ENCODE measurements around the gene L3MBTL1.
A peak's percentile ranks its signal among the peaks of the same experiment; 100 is the strongest.

L3MBTL1 gene

DNA sequence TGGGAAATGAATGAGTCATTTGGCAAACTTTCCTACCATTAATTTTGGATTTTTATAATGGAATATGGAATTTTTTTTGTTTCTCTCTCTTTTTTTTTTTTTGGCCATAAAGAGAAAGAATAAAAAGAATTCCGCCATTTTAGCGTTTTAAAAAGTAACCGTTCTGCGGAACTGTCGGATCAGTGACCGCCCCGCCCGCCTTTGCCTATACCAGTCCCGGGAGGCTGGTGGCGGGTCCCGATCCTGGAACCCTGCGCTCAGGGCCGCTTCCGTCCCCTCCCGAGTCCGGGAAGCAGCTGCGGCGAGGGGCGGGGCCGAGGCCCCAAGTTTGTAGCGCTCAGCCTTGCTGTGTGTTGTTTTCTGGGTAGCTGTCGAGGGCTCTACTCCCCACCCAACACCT is 609 bp downstream of the L3MBTL1 start:
- DNase-seq: no peak

DNA sequence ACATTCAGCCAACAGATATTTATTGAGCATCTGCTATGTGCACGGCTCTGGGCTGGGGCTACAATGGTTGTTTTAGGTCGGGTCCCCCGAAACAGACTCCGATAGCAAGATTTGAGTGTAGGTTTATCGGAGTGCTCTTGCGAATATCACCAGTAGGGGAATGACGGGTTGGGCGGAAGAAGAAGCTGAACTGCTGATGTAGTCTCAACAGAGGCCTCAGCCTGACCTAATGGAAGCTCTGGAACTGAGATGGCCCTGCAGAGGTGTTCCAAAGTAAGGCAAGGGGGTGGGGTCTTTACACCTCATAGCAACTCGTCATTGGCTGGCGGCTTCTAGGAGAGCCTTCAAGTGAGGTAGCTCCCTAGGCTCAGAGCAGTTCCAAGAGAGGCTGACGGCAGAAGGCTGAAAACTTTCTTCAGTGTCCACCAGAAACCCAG is 1.1 kb downstream of the L3MBTL1 start:
- no peak for DNase-seq

DNA sequence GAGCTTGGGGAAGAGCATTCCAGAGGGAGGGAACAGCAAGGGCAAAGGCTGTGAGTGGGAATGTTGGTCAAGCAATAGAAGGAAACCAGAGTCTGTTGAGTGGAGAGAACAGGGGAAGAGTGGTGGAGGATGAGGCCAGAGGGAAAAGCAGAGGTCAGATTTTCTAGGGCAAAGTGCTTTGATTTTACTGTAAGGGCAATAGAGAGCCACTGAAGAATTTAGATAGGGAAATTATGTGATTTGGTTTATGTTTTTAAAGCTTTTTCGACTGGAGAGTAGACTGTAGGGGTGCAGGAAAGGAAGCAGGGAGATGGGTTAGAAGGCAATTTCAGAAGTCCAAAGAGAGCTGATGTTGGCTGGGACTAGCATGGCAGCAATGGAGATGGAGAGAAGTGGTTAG is 4.4 kb downstream of the L3MBTL1 start:
- DNase-seq: no peak

DNA sequence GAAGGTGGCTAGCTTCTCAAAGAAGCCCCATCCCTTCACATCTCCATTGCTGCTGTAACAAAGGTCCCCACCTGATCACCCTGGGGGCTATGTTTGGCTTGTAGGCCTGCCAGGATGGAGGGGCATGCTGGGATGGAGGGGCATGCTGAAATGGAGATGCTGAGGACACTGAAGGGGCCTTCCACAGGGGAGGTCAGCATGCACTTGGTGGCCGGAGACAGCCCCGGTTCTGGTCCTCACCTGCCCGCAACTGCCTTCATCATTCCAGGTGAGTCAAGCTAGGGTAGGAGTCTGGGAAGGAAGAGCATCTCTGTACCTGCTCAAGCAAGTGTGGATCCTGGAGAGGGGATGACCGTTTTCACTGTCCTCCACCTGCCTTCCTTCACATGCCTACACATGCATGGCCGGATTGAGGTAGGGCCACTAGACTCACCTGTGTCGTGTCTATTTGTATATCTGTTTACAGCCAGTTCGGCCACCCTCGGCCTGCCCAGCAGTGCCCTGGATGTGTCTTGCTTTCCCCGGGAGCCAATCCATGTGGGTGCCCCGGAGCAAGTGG is 6.0 kb downstream of the L3MBTL1 start:
- DNase-seq: no peak

DNA sequence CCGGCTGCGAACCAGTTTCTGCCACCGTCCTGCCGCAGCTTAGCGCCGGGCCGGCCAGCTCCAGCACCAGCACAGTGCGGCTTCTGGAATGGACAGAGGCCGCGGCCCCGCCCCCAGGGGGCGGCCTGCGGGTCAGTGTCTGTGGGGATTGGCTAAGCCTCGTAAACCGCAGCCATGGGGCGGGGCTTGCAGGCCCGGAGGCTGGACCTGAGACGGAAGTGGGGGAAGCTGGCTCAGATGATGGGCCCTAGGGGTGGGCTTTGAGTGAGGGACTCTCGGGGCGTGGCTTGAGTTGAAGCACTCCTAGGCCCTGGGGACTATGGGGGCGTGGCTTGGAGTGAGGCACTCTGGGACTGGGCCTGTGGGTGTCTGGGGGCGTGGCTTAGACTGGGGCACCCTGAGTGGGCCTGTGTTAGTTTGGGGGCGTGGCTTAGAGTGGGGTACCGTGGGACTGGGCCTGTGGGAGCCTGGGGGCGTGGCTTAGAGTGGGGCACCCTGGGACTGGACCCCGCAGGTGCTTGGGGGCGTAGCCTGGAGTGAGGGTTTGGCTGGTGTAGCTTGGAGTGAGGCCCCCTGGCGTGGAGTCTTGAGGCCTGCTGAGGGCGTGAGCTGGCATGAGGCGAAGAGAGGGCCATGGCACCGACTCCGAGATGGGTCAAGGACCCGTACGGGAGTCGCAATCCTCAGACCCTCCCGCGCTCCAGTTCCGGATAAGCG is 6.6 kb downstream of the L3MBTL1 start:
- peak; percentile 99 for DNase-seq

DNA sequence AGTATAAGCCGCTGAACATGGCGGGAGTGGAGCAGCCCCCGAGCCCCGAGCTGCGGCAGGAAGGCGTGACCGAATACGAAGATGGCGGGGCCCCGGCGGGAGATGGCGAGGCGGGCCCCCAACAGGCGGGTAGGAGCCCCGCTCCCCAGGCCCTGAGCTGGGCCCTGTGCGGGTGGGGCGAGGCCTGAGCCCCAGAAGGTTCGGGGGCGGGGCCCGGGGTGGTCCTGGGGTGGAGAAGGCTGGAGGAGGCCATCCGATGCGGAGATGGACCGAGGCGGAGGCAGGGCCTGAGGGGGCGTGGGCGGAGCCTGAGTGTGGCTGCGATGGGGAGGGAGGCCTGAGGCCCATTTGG is 7.1 kb downstream of the L3MBTL1 start:
- no peak for DNase-seq

DNA sequence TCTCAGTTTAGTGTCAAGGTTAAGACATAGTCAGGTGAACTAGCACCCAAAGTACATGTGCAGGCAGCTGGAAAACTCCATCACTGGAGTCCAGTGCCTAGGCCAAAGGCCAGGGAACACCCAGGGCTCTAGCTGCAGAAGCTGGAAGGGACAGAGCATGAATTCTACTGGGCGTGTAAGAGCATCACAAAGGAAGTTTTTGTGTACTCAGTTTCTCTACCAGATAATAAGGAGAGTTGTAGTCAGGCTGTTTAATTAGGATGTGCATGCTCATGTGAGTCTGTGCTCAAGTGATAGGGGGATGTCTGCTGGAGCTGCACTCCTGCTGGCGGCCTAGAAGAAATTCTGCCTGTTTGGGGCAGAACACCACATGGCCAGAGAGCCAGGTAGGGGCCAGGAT is 8.1 kb downstream of the L3MBTL1 start:
- DNase-seq: no peak

DNA sequence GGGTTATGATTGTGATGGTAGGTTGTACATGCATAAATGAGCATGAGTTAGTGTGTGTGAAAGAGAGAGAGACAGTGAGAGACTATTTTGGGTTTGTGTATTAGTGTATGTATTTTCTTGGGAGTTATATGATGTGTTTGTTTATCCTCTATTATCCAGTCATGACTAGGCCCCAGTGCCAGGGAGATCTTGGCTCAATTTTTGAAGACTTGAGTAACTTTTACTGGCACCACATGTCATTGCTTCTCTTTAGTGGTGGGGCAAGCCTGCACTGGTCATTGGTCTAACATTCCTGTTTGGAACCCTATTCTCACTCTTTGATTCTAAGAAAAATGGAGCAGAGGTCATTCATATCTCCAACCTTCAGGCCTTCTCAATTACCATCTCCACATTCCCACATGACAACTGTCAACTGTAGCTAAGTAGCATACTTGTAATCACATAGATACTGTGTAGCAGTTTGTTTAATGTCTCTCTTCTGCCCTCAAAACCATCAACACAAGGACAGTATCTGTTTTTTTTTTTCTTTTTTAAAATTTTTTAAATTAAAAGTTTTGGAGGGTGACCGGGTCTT is 8.8 kb downstream of the L3MBTL1 start:
- DNase-seq: no peak

DNA sequence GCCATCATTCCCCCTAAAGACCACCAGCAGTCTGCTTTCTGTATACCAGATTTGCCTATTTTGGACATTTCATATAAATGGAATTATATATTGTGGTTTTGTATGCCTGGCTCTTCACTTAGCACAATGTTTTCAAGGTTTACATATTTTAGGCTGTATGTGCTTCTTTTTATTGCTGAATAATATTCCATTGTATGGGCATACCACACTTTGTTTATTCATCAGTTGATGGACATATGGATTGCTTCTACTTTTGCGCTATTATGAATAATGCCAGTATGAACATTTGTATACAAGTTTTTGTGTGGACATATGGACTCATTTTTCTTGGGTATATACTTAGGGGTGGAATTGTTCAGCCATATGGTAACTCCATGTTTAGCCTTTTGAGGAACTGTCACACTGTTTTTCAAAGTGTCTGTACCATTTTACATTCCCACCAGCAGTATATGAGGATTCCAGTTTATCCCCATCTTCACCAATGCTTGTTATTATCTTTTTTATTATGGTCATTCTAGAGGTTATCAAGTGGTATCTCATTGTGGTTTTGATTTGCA is 12.7 kb downstream of the L3MBTL1 start:
- DNase-seq: no peak

DNA sequence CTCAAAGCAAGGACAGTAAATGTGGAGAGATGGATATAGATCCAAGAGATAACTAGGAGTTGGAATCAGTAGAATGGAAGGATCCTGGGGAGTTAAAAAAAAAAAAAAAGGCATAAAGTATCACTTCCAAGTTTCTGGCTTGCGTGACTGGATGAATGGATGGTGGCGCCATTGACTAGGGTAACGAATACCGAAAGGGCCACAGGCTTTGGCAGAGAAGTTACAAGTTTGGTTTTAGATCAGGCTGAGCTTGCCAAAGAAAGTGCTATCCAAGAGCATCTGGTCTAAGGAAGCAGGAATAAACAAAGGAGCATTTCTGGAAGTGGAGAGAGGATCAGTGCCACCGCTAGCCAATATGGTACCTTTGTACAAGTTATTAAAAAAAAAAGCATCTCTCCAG is 17.5 kb downstream of the L3MBTL1 start:
- DNase-seq: no peak

DNA sequence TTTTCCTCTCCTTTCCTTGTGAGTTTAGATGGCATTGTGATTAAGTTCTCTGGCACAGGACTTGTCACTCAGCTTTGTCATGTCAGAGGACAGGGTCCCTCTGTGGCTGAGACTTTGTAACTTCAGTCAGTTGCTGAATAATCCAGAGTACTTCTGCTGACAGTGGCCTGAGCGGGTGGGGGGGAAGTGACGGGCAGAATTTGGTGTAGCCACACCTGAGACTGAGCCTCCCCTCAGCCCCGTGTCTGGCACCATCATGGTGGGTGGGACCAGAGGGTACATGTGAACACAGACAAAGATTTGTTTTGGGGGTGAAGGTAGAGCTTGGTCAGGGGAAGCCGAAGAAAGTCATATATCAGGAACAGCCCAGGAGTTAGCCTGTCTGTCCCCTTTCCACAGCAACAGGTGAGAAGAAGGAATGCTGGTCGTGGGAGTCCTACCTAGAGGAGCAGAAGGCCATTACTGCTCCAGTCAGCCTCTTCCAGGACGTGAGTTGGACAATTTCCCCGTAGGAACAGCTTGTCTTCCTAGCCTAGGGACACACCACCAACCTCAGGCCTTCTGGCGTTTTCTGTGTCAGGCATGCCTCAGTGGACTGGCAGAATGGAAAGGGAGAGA is 20.9 kb downstream of the L3MBTL1 start:
- no peak for DNase-seq

DNA sequence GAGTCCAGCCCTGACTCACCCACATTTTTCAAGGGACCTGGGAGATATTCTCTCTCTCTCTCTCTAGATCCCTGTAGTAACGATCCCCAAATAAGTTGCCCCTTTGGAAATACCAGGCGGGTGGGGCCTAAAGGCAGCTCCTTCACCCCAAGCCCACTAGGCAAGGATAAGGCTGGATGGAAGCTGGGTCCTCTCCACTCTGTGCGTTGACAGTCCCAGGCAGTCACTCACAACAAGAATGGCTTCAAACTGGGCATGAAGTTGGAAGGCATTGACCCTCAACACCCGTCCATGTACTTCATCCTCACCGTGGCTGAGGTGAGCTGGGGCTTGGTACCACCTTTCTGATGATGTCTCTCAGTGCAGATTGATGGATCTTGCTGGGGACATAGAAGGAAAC is 21.6 kb downstream of the L3MBTL1 start:
- DNase-seq: no peak

DNA sequence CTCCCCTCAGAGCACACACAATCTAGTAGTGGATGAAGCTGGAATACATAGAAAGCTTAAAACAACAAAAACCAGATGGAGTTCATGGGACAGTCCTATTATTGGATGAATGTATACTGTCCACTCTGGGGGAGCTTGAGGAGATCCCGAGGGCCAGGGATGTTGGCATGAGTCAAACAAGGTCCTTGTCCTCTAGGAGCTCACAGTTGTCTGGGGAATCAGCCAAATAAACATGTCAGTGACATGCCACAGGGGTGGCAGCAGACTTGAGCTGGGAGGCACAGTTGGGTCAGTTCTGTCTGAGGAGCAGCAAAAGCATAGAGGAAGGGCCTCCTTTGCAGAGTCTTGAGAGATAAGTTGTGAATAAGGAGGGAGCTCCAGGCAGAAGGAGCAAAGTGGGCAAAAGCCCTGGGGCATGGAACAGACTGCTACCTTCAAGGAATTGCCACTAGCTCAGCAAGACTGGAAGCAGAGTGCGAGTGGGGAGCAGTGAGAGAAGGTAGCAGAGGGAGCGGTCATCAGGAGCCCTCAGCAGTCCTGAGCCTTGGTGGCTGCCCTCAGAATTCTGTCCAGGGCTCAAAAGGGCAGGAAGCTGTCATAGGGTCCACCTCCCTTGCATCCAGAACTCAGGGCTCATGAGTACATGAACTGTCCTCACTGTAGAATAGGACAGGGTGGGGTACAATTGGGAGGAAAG is 22.1 kb downstream of the L3MBTL1 start:
- DNase-seq: no peak

DNA sequence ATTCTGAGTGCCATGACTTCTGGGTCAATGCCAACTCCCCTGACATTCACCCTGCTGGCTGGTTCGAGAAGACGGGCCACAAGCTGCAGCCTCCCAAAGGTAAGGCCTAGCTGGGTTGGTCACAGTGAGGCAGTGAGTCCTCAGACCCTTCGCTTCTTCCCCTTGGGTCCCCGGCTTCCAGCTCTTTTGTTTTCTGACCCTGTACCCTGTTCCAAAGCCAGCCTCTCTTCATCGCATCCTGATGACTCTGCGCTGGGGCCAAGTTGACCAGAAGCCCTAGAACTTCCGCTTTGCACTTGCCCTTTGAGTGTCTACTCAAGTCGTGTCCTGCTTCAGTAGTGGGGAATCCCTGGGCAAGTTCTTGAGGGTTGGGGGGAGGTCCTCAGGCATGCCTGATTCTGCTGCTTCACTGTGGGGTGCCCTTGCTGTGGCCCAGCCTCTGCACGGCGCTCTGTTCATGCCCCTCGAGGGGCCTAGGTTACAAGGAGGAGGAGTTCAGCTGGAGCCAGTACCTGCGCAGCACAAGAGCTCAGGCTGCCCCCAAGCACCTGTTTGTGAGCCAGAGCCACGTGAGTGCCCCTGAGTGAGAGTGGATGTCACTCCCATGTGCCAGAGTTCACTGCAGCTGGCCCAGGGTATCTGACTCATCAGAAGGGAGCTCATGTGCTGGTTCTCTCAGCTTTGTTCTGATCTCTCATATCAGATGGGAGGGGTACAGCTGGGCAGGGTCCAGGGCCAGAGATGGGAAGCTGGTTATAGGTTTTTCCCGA is 23.0 kb downstream of the L3MBTL1 start:
- no peak for DNase-seq

DNA sequence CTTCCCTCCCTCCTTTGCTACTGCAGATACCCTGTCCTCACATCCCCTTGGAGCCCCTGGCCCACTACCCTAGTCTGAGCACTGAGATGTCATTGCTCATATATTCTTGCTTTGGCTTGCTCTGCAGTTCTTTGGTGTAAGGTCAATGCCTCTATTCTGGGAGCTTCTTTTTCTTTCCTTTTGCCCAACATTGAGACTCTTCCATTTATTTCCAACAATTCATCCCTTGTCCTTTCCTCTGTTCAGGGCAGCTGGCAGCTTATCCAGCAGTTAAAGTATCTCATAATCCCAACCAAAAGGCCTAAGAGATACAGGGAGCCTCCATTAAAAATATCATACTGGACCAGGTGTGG is 23.6 kb downstream of the L3MBTL1 start:
- no peak for DNase-seq

DNA sequence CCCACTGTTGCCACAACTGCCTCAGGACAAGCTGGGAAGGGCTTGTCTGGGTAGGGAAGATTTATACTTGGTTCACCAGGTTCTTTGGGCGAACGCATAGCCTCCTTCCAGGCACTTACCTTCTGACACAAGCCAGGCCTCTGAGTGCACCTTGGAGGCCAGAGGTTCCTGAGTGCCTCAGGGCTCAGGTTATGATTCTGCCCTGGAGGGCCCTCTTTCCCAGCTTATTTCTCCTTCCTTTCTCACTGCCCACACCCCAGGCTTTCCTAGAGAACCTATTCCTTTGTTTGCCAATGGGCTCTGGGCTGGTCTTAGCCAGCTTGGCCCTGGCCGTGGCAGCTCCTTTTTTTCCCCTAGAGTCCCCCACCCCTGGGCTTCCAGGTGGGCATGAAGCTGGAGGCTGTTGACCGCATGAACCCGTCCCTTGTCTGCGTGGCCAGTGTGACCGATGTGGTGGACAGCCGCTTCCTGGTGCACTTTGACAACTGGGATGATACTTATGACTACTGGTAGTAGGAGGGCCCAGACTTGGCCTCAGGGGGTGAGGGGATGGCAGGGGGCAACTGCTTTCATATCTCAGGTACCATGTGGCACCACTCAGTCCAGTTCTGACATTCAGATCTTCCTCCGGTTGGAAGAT is 25.0 kb downstream of the L3MBTL1 start:
- no peak for DNase-seq

DNA sequence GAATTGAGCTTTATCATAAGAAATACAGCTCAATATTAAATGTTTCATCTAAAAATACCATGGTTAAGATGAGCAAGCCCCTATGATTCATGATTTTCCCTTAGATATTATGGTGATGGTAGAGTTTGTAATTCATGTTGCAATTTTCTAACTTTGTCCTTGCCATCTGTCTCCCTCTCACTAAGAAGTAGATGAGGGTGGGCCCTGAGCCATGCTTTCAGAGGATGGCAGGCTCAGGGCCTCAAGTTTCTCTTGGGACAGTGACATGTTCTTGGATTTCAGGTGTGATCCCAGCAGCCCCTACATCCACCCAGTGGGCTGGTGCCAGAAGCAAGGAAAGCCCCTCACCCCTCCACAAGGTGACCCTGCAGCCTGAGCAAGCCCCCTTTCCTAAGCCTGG is 25.6 kb downstream of the L3MBTL1 start:
- no peak for DNase-seq

DNA sequence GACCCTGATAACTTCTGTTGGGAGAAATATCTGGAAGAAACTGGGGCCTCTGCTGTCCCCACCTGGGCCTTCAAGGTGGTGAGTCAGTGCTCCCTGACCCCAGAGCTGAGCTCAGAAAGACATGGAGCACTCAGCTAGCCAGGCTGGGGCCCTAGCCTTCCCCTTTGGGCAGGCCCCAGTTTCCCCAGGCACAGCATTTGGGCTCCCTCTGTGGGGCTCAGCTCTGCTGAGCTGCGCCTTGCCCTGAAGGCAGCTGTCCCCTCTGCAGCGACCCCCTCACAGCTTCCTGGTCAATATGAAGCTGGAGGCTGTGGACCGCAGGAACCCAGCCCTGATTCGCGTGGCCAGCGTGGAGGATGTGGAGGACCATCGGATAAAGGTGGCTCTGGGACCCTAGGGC is 26.5 kb downstream of the L3MBTL1 start:
- no peak for DNase-seq

DNA sequence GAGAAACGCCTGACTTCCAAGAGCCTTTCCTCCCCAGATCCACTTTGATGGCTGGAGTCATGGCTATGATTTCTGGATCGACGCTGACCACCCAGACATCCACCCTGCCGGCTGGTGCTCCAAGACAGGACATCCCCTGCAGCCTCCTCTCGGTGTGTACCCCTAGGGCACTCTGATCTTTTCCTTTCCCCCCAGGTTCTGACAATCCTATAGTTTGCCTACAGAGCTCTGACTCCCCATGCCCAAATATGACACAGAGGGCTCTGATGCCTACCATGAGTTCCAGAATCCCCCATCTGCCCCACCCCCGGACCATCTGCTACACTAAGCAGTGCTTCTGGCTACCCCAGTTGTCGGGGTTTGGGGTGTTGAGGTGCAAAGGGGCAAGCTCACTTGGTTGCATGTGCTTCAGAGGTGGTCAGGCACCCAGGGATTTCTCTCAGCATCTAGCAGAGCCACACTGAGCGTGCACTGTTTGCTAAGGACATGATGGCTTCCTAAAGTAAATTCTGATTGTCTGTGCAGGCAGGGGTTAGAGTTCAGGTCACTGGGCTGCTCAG is 27.4 kb downstream of the L3MBTL1 start:
- no peak for DNase-seq

DNA sequence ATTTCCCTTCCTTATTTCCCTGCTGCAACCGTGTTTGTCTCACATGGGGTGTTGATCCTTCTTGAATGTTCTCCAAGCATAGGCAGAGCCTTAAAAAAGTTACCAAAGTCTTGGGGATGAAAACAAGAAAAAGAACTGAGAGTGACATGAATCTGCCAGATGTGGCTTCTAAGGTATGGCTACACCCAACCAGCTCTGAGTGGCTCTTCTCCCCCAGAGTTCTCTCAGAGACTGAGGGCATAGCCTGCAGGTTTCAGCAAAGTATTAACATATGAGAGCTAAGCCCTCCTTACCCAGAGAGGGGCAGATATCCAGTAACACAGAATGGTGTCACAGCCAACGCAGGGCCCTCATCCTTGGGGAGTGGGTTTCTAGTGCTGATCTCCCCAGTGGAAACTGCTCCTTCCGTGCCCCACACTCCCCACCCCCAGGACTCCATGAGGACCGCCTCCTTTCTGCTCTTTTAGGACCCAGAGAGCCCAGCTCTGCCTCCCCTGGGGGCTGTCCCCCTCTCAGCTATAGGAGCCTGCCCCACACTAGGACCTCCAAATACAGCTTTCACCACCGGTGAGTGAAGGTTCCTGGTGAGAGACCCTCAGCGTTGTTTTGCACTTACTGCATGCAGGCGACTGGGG is 28.0 kb downstream of the L3MBTL1 start:
- no peak for DNase-seq

DNA sequence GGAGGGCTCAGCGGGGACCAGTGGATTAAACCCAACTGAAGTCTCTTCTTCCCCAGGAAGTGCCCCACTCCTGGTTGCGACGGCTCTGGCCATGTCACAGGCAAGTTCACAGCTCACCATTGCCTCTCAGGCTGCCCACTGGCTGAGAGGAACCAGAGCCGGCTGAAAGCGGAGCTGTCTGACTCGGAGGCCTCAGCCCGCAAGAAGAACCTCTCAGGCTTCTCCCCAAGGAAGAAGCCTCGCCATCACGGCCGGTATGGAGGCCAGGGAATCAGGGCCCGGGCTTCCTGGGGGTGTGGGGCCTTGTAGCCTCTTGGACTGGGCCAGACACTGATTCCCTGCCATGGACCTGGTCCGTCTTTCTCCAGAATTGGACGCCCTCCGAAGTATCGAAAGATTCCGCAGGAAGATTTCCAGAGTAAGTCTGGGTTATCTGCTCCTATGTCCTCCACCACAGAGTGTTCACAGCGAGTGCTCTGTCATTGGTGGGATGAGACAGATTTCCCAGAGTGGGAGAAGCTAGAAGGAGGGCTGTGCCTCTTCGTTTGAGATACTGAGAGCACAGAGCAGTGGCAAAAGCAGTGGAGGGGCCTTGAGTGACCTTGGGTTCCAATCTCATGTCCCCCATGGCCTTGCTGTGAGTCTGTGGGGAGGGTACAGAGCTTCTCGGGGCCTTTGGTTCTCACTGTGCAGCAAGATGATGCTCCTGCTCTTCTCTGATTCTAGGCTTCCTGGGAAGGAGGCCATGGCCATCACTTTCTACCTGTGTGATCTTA is 28.7 kb downstream of the L3MBTL1 start:
- DNase-seq: no peak
